OCI-LY1 (cell line): ENCODE data around the gene CELF4.

Experiments
- H2AFZ ChIP-seq: fragments of 200-600 bp; sonication (generic), shearing (Covaris generic); 2 replicates; pipeline ENCODE4 v1.6.0; 2014; ENCODE audit warnings: antibody characterized with exemption, mild to moderate bottlenecking, low read length
- H3F3A ChIP-seq: fragments of 200-600 bp; sonication (generic), shearing (Covaris generic); 2 replicates; pipeline ENCODE4 v1.6.0; 2014; ENCODE audit warnings: mild to moderate bottlenecking, antibody characterized with exemption, low read length, moderate library complexity; ENCODE audit not compliant: insufficient read depth
- H3K27ac ChIP-seq: fragments of 200-600 bp; sonication (generic); 2 replicates; pipeline ENCODE4 v1.5.1; 2014; ENCODE audit warnings: low read length, mixed run types, mild to moderate bottlenecking, low read depth; ENCODE audit not compliant: poor library complexity, severe bottlenecking
- H3K27me3 ChIP-seq: fragments of 200-600 bp; sonication (generic); 2 replicates; pipeline ENCODE4 v1.6.0; 2014; ENCODE audit warnings: antibody characterized with exemption, mild to moderate bottlenecking, low read length, moderate library complexity; ENCODE audit not compliant: insufficient read depth
- H3K36me3 ChIP-seq: fragments of 200-600 bp; sonication (generic); 2 replicates; pipeline ENCODE4 v1.6.1; 2014; ENCODE audit warnings: mild to moderate bottlenecking, antibody characterized with exemption, low read length, moderate library complexity, mixed read lengths; ENCODE audit not compliant: insufficient read depth
- H3K4me1 ChIP-seq: fragments of 200-600 bp; sonication (generic); 2 replicates; pipeline ENCODE4 v1.5.1; 2014; ENCODE audit warnings: mild to moderate bottlenecking, low read length, moderate library complexity; ENCODE audit not compliant: insufficient read depth, severe bottlenecking
- H3K4me2 ChIP-seq: fragments of 200-600 bp; sonication (generic), shearing (Covaris generic); 2 replicates; pipeline ENCODE4 v1.6.1; 2014; ENCODE audit warnings: low read length
- H3K4me3 ChIP-seq: fragments of 200-600 bp; sonication (generic); 2 replicates; pipeline ENCODE4 v1.5.1; 2014; ENCODE audit warnings: low read length, low read depth, mild to moderate bottlenecking, mixed read lengths; ENCODE audit not compliant: poor library complexity, severe bottlenecking
- H3K79me2 ChIP-seq: fragments of 200-600 bp; shearing (Covaris generic); 2 replicates; pipeline ENCODE4 v1.6.1; 2016; ENCODE audit warnings: mixed run types, low read length, mixed read lengths; ENCODE audit not compliant: insufficient read depth
- H3K9ac ChIP-seq: fragments of 200-600 bp; sonication (generic), shearing (Covaris generic); 2 replicates; pipeline ENCODE4 v1.6.1; 2014; ENCODE audit warnings: mild to moderate bottlenecking, low read length, mixed read lengths
- H3K9me2 ChIP-seq: fragments of 200-600 bp; sonication (generic), shearing (Covaris generic); 2 replicates; pipeline ENCODE4 v1.6.1; 2014; ENCODE audit warnings: low read depth, mild to moderate bottlenecking, low read length, mixed read lengths
- H3K9me3 ChIP-seq: fragments of 200-600 bp; shearing (Covaris generic); 2 replicates; pipeline ENCODE4 v1.6.1; 2014; ENCODE audit warnings: low read length, mixed read lengths
- H4K20me1 ChIP-seq: fragments of 200-600 bp; sonication (generic), shearing (Covaris generic); 2 replicates; pipeline ENCODE4 v1.6.0; 2016; ENCODE audit warnings: mild to moderate bottlenecking, low read length; ENCODE audit not compliant: insufficient read depth
- CTCF ChIP-seq: fragments of 200-600 bp; sonication (generic), shearing (Covaris generic); IDR thresholded peaks from 2 replicates; pipeline ENCODE4 v1.5.1; 2017; ENCODE audit warnings: mild to moderate bottlenecking, antibody characterized with exemption, low read length, moderate library complexity, mixed read lengths
- EZH2 ChIP-seq: fragments of 200-600 bp; sonication (generic), shearing (Covaris generic); IDR thresholded peaks from 2 replicates; pipeline ENCODE4 v1.8.0; 2017; ENCODE audit warnings: borderline replicate concordance, mixed run types, mild to moderate bottlenecking, antibody characterized with exemption, low read length, moderate library complexity, mixed read lengths

Gene CELF4

GRCh38 chr18:37246779-37247340 is 318.7 kb downstream of the CELF4 start:
- Histone ChIP-seq H3K4me2 (no peak overlapping the region), H3F3A (no peaks in the 10 kb centered on the region), H3K4me3 (no peak overlapping the region), H3K79me2 (no peaks in the 10 kb centered on the region), H3K9ac (no peak overlapping the region), H3K9me2 (no peaks in the 10 kb centered on the region), H2AFZ (no peak overlapping the region), H3K27ac (no peak overlapping the region), H3K4me1 (no peaks in the 10 kb centered on the region), H4K20me1 (no peaks in the 10 kb centered on the region), H3K9me3 (no peaks in the 10 kb centered on the region), H3K27me3 (no peaks in the 10 kb centered on the region), H3K36me3 (no peaks in the 10 kb centered on the region)
- TF ChIP-seq CTCF (no peak), EZH2 (no peak)

DNA sequence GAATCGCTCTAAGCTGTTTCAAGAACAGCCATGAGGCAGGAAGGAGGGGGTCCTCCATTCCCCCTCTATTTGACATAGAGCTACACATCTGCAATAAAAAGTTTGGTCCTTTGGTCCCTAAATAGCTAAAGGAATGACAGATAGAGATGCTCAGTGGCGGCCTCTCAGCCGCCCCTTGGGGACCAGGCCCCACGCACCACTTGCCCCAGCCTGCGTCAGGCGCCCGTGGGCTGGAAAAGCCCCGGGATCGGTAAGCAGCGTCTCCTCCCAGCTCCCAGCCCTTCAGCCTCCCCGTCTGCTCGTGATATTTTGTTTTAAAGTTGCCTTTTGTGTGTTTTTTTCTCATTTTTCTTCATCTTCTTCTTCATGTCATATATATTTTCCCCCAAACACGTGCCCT is 321.0 kb downstream of the CELF4 start:
- H4K20me1 ChIP-seq = no peaks in the 10 kb centered on the region
- H3K27ac ChIP-seq = no peak overlapping the region
- H3K9ac ChIP-seq = no peak overlapping the region
- no peak overlapping the region for H3K4me2 ChIP-seq
- H3K4me1 ChIP-seq = no peaks in the 10 kb centered on the region
- H3K79me2 ChIP-seq = no peaks in the 10 kb centered on the region
- TF ChIP-seq EZH2 (no peak), CTCF (no peak)
- H3K27me3 ChIP-seq = 0 out of 2 replicates have a peak, but pooled peaks cover 5% of the 10 kb centered on the region
- H2AFZ ChIP-seq = no peak overlapping the region
- H3K36me3 ChIP-seq = no peaks in the 10 kb centered on the region
- H3K9me2 ChIP-seq = no peaks in the 10 kb centered on the region
- H3F3A ChIP-seq = no peaks in the 10 kb centered on the region
- no peak overlapping the region for H3K4me3 ChIP-seq
- H3K9me3 ChIP-seq = no peaks in the 10 kb centered on the region

- Histone ChIP-seq H3K79me2 (no peaks in the 10 kb centered on the region), H3K4me3 (no peak overlapping the region), H3K4me2 (no peak overlapping the region), H3F3A (no peaks in the 10 kb centered on the region), H4K20me1 (no peaks in the 10 kb centered on the region), H3K27ac (no peak overlapping the region), H3K36me3 (no peaks in the 10 kb centered on the region), H2AFZ (no peak overlapping the region), H3K9me2 (no peaks in the 10 kb centered on the region), H3K4me1 (no peaks in the 10 kb centered on the region), H3K9ac (no peak overlapping the region), H3K27me3 (0 out of 2 replicates have a peak, but pooled peaks cover 5% of the 10 kb centered on the region), H3K9me3 (no peaks in the 10 kb centered on the region)
- no peak for TF ChIP-seq EZH2
- no peak for TF ChIP-seq CTCF
These were observed 321.9 kb downstream of the CELF4 start for GRCh38 chr18:37243741-37244140.
